Measurements from ENCODE around the gene UBN2.

DNA sequence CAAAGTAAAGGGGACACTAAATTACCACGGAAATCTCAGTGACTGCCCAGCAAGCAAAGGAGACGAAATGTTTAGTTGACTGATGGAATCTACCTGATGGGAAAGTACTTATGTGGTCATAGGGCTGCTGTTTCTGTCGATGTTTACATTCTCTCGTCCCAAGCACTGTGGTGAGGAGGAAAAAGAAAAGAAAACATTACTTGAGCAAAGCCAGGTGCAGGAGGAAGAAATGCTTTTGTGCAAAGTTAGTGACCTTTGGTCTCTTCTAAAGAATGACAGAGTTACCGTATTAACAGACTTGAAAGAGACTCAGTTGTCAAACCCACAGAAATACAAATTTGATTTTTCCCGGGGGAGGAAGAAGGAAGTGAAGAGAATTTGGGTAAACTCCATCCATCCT lies 66.8 kb downstream of the UBN2 start:
- TF ChIP-seq, protein P1, sequence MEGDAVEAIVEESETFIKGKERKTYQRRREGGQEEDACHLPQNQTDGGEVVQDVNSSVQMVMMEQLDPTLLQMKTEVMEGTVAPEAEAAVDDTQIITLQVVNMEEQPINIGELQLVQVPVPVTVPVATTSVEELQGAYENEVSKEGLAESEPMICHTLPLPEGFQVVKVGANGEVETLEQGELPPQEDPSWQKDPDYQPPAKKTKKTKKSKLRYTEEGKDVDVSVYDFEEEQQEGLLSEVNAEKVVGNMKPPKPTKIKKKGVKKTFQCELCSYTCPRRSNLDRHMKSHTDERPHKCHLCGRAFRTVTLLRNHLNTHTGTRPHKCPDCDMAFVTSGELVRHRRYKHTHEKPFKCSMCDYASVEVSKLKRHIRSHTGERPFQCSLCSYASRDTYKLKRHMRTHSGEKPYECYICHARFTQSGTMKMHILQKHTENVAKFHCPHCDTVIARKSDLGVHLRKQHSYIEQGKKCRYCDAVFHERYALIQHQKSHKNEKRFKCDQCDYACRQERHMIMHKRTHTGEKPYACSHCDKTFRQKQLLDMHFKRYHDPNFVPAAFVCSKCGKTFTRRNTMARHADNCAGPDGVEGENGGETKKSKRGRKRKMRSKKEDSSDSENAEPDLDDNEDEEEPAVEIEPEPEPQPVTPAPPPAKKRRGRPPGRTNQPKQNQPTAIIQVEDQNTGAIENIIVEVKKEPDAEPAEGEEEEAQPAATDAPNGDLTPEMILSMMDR (optimal IDR thresholded peaks at IDR 0.05 in 1 of 3, IDR thresholded peaks at IDR 0.05 in 1 of 3, conservative IDR thresholded peaks at IDR 0.05 in 1 of 3; ENCODE audit: extremely low read depth in 1 of 3, insufficient read depth in 2 of 3, low read length in 3 of 3): no peak
- TF ChIP-seq EZH2 (IDR thresholded peaks at IDR 0.05; ENCODE audit: low read length): no peak

Measured in keratinocyte (primary cell).